Neural cell (in vitro differentiated cells): Measurements from ENCODE around the gene SMIM13. TPM values are rescaled to one million over a fixed set of nuclear protein-coding genes. Genes with fewer than 3 reads are reported as not detected.

Experiments used
- H2AFZ ChIP-seq: fragments of 200-600, 300-800 bp; sonication (generic), shearing (Covaris generic); 2 replicates; pipeline ENCODE4 v1.6.0; 2014; ENCODE audit warnings: low read depth, mild to moderate bottlenecking, antibody characterized with exemption, low read length, moderate library complexity
- H3F3A ChIP-seq: fragments of 200-600 bp; shearing (Covaris generic); 2 replicates; pipeline ENCODE4 v1.6.1; 2016; ENCODE audit warnings: mild to moderate bottlenecking, moderate library complexity, mixed read lengths, antibody characterized with exemption, low read length; ENCODE audit not compliant: insufficient read depth, poor library complexity, severe bottlenecking
- H3K27ac ChIP-seq: fragments of 200-600, 300-800 bp; sonication (generic), shearing (Covaris generic); 2 replicates; pipeline ENCODE4 v1.5.1; 2014; ENCODE audit warnings: mild to moderate bottlenecking, low read length, moderate library complexity
- H3K27me3 ChIP-seq: fragments of 300-800, 200-600 bp; sonication (generic), shearing (Covaris generic); 2 replicates; pipeline ENCODE4 v1.6.0; 2014; ENCODE audit warnings: mild to moderate bottlenecking, low read depth, low read length, moderate library complexity; ENCODE audit not compliant: insufficient read depth
- H3K36me3 ChIP-seq: fragments of 300-800, 200-600 bp; sonication (generic), shearing (Covaris generic); 2 replicates; pipeline ENCODE4 v1.5.1; 2014; ENCODE audit warnings: mild to moderate bottlenecking, antibody characterized with exemption, low read length, moderate library complexity; ENCODE audit not compliant: insufficient read depth
- H3K4me2 ChIP-seq: fragments of 300-800, 200-600 bp; sonication (generic), shearing (Covaris generic); 2 replicates; pipeline ENCODE4 v1.6.0; 2014; ENCODE audit warnings: mild to moderate bottlenecking, low read length
- H3K4me3 ChIP-seq: fragments of 300-800, 200-600 bp; sonication (generic), shearing (Covaris generic); 2 replicates; pipeline ENCODE4 v1.5.1; 2014; ENCODE audit warnings: mild to moderate bottlenecking, low read length, moderate library complexity
- H3K79me2 ChIP-seq: fragments of 200-600 bp; shearing (Covaris generic); replicated peaks from 2 replicates; pipeline ENCODE4 v1.6.0; 2014; ENCODE audit warnings: mild to moderate bottlenecking, low read length, moderate library complexity; ENCODE audit not compliant: insufficient read depth
- H3K9ac ChIP-seq: fragments of 300-800, 200-600 bp; sonication (generic), shearing (Covaris generic); 2 replicates; pipeline ENCODE4 v1.6.1; 2016; ENCODE audit warnings: mild to moderate bottlenecking, low read length, mixed read lengths
- H3K9me2 ChIP-seq: fragments of 200-600 bp; shearing (Covaris generic); 2 replicates; pipeline ENCODE4 v1.6.1; 2016; ENCODE audit warnings: mild to moderate bottlenecking, low read length, mixed read lengths; ENCODE audit not compliant: insufficient read depth
- H3K9me3 ChIP-seq: fragments of 200-600, 300-800 bp; sonication (generic), shearing (Covaris generic); 2 replicates; pipeline ENCODE4 v1.6.1; 2016; ENCODE audit warnings: mild to moderate bottlenecking, mixed run types, low read length, moderate library complexity, mixed read lengths
- H4K20me1 ChIP-seq: fragments of 200-600 bp; shearing (Covaris generic); 2 replicates; pipeline ENCODE4 v1.6.1; 2016; ENCODE audit warnings: mild to moderate bottlenecking, mixed run types; ENCODE audit not compliant: insufficient read depth
- CTCF ChIP-seq: fragments of 450-650 bp; IDR thresholded peaks from 2 replicates; pipeline ENCODE4 v1.5.1; 2014; ENCODE audit warnings: antibody characterized with exemption, mild to moderate bottlenecking, moderate library complexity; ENCODE audit not compliant: poor library complexity, severe bottlenecking
- EP300 ChIP-seq: fragments of 450-650 bp; conservative IDR thresholded peaks from 2 replicates; pipeline ENCODE4 v1.6.1; 2014; ENCODE audit warnings: antibody characterized with exemption, mild to moderate bottlenecking, moderate library complexity; ENCODE audit not compliant: poor library complexity, severe bottlenecking
- EZH2 ChIP-seq: fragments of 200-600, 300-800 bp; shearing (Covaris generic), sonication (generic); IDR thresholded peaks from 2 replicates; pipeline ENCODE4 v1.6.1; 2014; ENCODE audit warnings: antibody characterized with exemption, low read length, borderline replicate concordance, mild to moderate bottlenecking; ENCODE audit not compliant: insufficient read depth, poor library complexity, severe bottlenecking
- MXI1 ChIP-seq: fragments of 450-650 bp; conservative IDR thresholded peaks from 2 replicates; pipeline ENCODE4 v1.6.1; 2014; ENCODE audit warnings: antibody characterized with exemption, mild to moderate bottlenecking; ENCODE audit not compliant: poor library complexity, severe bottlenecking
- POLR2AphosphoS5 ChIP-seq: IDR thresholded peaks from 2 replicates; pipeline ENCODE4 v1.6.1; 2012
- RAD21 ChIP-seq: fragments of 450-650 bp; conservative IDR thresholded peaks from 2 replicates; pipeline ENCODE4 v1.6.1; 2014; ENCODE audit warnings: antibody characterized with exemption, mild to moderate bottlenecking, moderate library complexity
- REST ChIP-seq: IDR thresholded peaks from 2 replicates; pipeline ENCODE4 v1.6.1; 2012; ENCODE audit warnings: borderline replicate concordance
- SMC3 ChIP-seq: fragments of 450-650 bp; conservative IDR thresholded peaks from 2 replicates; pipeline ENCODE4 v1.6.1; 2014; ENCODE audit warnings: antibody characterized with exemption, mild to moderate bottlenecking, moderate library complexity; ENCODE audit not compliant: poor library complexity
- TAF1 ChIP-seq: IDR thresholded peaks from 2 replicates; pipeline ENCODE4 v1.6.1; 2012; ENCODE audit warnings: low read depth
- polyA plus RNA-seq: library from polyadenylated mRNA; depleted of rRNA; stranded (reverse); fragments of >200 nt; gene quantifications from 2 replicates; pipeline ENCODE4 v1.2.3, GENCODE V29; 2014

The SMIM13 gene
- polyA plus RNA-seq, 1 donor from 2014 or later: 51.0 TPM

- Histone ChIP-seq H3K9me3 (no peaks in the 10 kb centered on the region), H3K9me2 (no peaks in the 10 kb centered on the region), H3K36me3 (no peaks in the 10 kb centered on the region), H3K4me3 (no peak overlapping the region), H3F3A (no peaks in the 10 kb centered on the region), H3K9ac (no peak overlapping the region), H3K79me2 (no peaks in the 10 kb centered on the region), H2AFZ (no peak overlapping the region), H3K4me2 (no peak overlapping the region), H4K20me1 (no peaks in the 10 kb centered on the region), H3K27ac (no peak overlapping the region), H3K27me3 (no peaks in the 10 kb centered on the region)
- TF ChIP-seq SMC3: no peak
- no peak for TF ChIP-seq EP300
- TF ChIP-seq EZH2: no peak
- TF ChIP-seq TAF1: no peak
- TF ChIP-seq CTCF: no peak
- TF ChIP-seq REST: no peak
- no peak for TF ChIP-seq RAD21
- TF ChIP-seq MXI1: no peak
- TF ChIP-seq POLR2AphosphoS5: no peak
Observed at GRCh38 chr6:11161031-11161956, 67.7 kb downstream of the SMIM13 start.

- H3K27ac ChIP-seq: no peak overlapping the region
- H3K36me3 ChIP-seq: no peaks in the 10 kb centered on the region
- no peaks in the 10 kb centered on the region for H3K9me3 ChIP-seq
- H3K4me3 ChIP-seq: no peak overlapping the region
- no peaks in the 10 kb centered on the region for H3K9me2 ChIP-seq
- no peaks in the 10 kb centered on the region for H3K79me2 ChIP-seq
- no peak overlapping the region for H2AFZ ChIP-seq
- no peak overlapping the region for H3K9ac ChIP-seq
- H3K4me2 ChIP-seq: no peak overlapping the region
- no peak for TF ChIP-seq MXI1
- no peak for TF ChIP-seq REST
- TF ChIP-seq CTCF: no peak
- no peak for TF ChIP-seq TAF1
- TF ChIP-seq EZH2: no peak
- no peak for TF ChIP-seq EP300
- no peak for TF ChIP-seq RAD21
- no peak for TF ChIP-seq SMC3
- TF ChIP-seq POLR2AphosphoS5: no peak
- no peaks in the 10 kb centered on the region for H3F3A ChIP-seq
- H3K27me3 ChIP-seq: no peaks in the 10 kb centered on the region
- no peaks in the 10 kb centered on the region for H4K20me1 ChIP-seq
Observed at GRCh38 chr6:11162262-11162661, 68.6 kb downstream of the SMIM13 start.
